Natural killer cell (primary cell): ENCODE data around the gene SNRNP70. TPM values are rescaled to one million over a fixed set of nuclear protein-coding genes. Genes with fewer than 3 reads are reported as not detected.

ENCODE experiments used
- ATAC-seq, 3 donors: fragments of 150-1000 bp in 2 of 3; fragments of 200-7000 bp in 1 of 3; cut with Tn5 transposase; 1 replicate in 1 of 3; 2 replicates in 2 of 3; pipeline ENCODE4 v1.10.0; 2021; ENCODE audit warnings: mild to moderate bottlenecking in 2 of 3, moderate library complexity in 2 of 3
- DNase-seq, 2 donors: peaks; one replicate each; pipeline versions ENCODE4 v3.0.0 to v3.0.0-alpha.2; 2013 to 2021; ENCODE audit warnings: mixed read lengths in 1 of 2
- H3K27ac ChIP-seq: one replicate; pipeline ENCODE4 v1.5.1; 2013; ENCODE audit warnings: mild to moderate bottlenecking, low read length
- H3K27me3 ChIP-seq: one replicate; pipeline ENCODE4 v1.6.1; 2013; ENCODE audit warnings: low read length; ENCODE audit not compliant: control insufficient read depth, insufficient read depth
- H3K36me3 ChIP-seq: one replicate; pipeline ENCODE4 v1.6.1; 2013; ENCODE audit warnings: low read length; ENCODE audit not compliant: control insufficient read depth, insufficient read depth
- H3K4me1 ChIP-seq: one replicate; pipeline ENCODE4 v1.6.1; 2013; ENCODE audit warnings: low read length; ENCODE audit not compliant: control insufficient read depth, insufficient read depth
- H3K4me3 ChIP-seq: one replicate; pipeline ENCODE4 v1.5.1; 2013; ENCODE audit warnings: low read length
- H3K9me3 ChIP-seq: one replicate; pipeline ENCODE4 v1.6.1; 2013; ENCODE audit warnings: low read length; ENCODE audit not compliant: control insufficient read depth, insufficient read depth
- H3K27ac Mint-ChIP-seq, 2 donors: one replicate each; pipeline ENCODE4 v1.8.0; 2022; ENCODE audit warnings: mild to moderate bottlenecking in 2 of 2, mixed read lengths in 2 of 2, moderate library complexity in 1 of 2
- H3K27me3 Mint-ChIP-seq, 2 donors: one replicate each; pipeline ENCODE4 v1.8.0; 2022; ENCODE audit warnings: low read depth in 2 of 2, mixed read lengths in 2 of 2
- H3K36me3 Mint-ChIP-seq: one replicate; pipeline ENCODE4 v1.8.0; 2022; ENCODE audit warnings: mixed read lengths
- H3K4me1 Mint-ChIP-seq, 2 donors: one replicate each; pipeline ENCODE4 v1.8.0; 2022; ENCODE audit warnings: mixed read lengths in 2 of 2
- H3K4me3 Mint-ChIP-seq: one replicate; pipeline ENCODE4 v1.8.0; 2022; ENCODE audit warnings: mild to moderate bottlenecking, moderate library complexity, mixed read lengths
- H3K9me3 Mint-ChIP-seq, 2 donors: one replicate each; pipeline ENCODE4 v1.8.0; 2022; ENCODE audit warnings: mixed read lengths in 2 of 2
- WGBS: methylation state at CpG from one replicate; pipeline ENCODE4 v1.1.7; 2013; ENCODE audit warnings: missing lambda C conversion rate; ENCODE audit not compliant: insufficient coverage; 5-methylcytosine and 5-hydroxymethylcytosine counted together
- intact Hi-C: fragments of 100-400 bp; cut with micrococcal nuclease; formaldehyde crosslinking; loops from one replicate; pipeline ENCODE4 v1.14.2; 2022
- total RNA-seq, 4 donors: library from RNA; stranded (reverse); fragments of 120-200 nt in 1 of 4; gene quantifications; one replicate each; pipeline versions ENCODE4 v1.2.3 to v1.2.4, GENCODE V29; 2013 to 2022
- TF ChIP-seq, protein P1 (sequence below): fragments of 200-600 bp; IDR thresholded peaks from one replicate; pipeline ENCODE4 v1.8.0; 2022; ENCODE audit warnings: antibody characterized with exemption

SNRNP70 gene
- total RNA-seq, 3 donors from 2014 or later (not counting 1 experiment from before 2014, with no cell fraction given): 244 to 312 (median 299) TPM

GRCh38 chr19:49116544-49116943 is 31.3 kb downstream of the SNRNP70 start:
- Histone ChIP-seq H3K27me3 (no peaks in the 10 kb centered on the region), H3K4me1 (peaks cover 39% of the 10 kb centered on the region), H3K27ac (no peak overlapping the region), H3K36me3 (no peaks in the 10 kb centered on the region), H3K4me3 (no peak overlapping the region), H3K9me3 (no peaks in the 10 kb centered on the region)
- TF ChIP-seq, protein P1, sequence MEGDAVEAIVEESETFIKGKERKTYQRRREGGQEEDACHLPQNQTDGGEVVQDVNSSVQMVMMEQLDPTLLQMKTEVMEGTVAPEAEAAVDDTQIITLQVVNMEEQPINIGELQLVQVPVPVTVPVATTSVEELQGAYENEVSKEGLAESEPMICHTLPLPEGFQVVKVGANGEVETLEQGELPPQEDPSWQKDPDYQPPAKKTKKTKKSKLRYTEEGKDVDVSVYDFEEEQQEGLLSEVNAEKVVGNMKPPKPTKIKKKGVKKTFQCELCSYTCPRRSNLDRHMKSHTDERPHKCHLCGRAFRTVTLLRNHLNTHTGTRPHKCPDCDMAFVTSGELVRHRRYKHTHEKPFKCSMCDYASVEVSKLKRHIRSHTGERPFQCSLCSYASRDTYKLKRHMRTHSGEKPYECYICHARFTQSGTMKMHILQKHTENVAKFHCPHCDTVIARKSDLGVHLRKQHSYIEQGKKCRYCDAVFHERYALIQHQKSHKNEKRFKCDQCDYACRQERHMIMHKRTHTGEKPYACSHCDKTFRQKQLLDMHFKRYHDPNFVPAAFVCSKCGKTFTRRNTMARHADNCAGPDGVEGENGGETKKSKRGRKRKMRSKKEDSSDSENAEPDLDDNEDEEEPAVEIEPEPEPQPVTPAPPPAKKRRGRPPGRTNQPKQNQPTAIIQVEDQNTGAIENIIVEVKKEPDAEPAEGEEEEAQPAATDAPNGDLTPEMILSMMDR: no peak
- peaks cover 0 to 8% of the 10 kb centered on the region in 2 donors for H3K27me3 Mint-ChIP-seq
- intact Hi-C loops: no loop called here
- ATAC-seq (no peak), DNase-seq (no peak)
- peaks cover 24 to 60% of the 10 kb centered on the region in 2 donors for H3K4me1 Mint-ChIP-seq
- no peaks in the 10 kb centered on the region for H3K36me3 Mint-ChIP-seq
- peak overlapping the region; percentile 89 for H3K4me3 Mint-ChIP-seq
- H3K27ac Mint-ChIP-seq: peak overlapping the region; percentile 93 to 96
- 56% methylated on average over 1 of the region's 1 CpG for WGBS
- H3K9me3 Mint-ChIP-seq: no peaks in the 10 kb centered on the region

GRCh38 chr19:49117677-49118564 is 32.7 kb downstream of the SNRNP70 start:
- peaks cover 39% of the 10 kb centered on the region for H3K4me1 ChIP-seq
- H3K4me1 Mint-ChIP-seq: peaks cover 24 to 60% of the 10 kb centered on the region in 2 donors
- ATAC-seq (no peak), DNase-seq (peak in 1 of 2 donors; percentile 30)
- H3K9me3 ChIP-seq: no peaks in the 10 kb centered on the region
- peaks cover 0 to 8% of the 10 kb centered on the region in 2 donors for H3K27me3 Mint-ChIP-seq
- intact Hi-C loops: no loop called here
- peak overlapping the region; percentile 96 for H3K27ac ChIP-seq
- H3K36me3 Mint-ChIP-seq: no peaks in the 10 kb centered on the region
- peak overlapping the region; percentile 93 to 96 for H3K27ac Mint-ChIP-seq
- TF ChIP-seq, protein P1: no peak
- H3K27me3 ChIP-seq: no peaks in the 10 kb centered on the region
- no peaks in the 10 kb centered on the region for H3K36me3 ChIP-seq
- peak overlapping the region; percentile 51 for H3K4me3 ChIP-seq
- WGBS: 72% methylated on average over 26 of the region's 26 CpGs
- no peaks in the 10 kb centered on the region for H3K9me3 Mint-ChIP-seq
- H3K4me3 Mint-ChIP-seq: peak overlapping the region; percentile 88

GRCh38 chr19:49118565-49119410 is 33.5 kb downstream of the SNRNP70 start, which contains the start of gene C19orf73:
TSS of gene C19orf73 (minus strand) at chr19:49119143. CDS start at chr19:49119022, 121 bp downstream.
- H3K4me3 ChIP-seq: peak within 1 kb of the TSS; percentile 59

More at GRCh38 chr19:49118565-49119410, 33.5 kb downstream of the SNRNP70 start, which contains the start of gene C19orf73:
- H3K27ac Mint-ChIP-seq: peak within 1 kb of the TSS; percentile 93 to 96
- no peaks in the 10 kb centered on the region for H3K36me3 Mint-ChIP-seq
- WGBS: under 1% methylated on average over 85 of the region's 85 CpGs
- peaks cover 32% of the 10 kb centered on the region for H3K4me1 ChIP-seq
- H3K27ac ChIP-seq: peak within 1 kb of the TSS; percentile 96
- ATAC-seq (peak; percentile 82 to 92 (median 82)), DNase-seq (peak; percentile 97 to 98)
- H3K27me3 ChIP-seq: no peaks in the 10 kb centered on the region
- peak within 1 kb of the TSS; percentile 88 for H3K4me3 Mint-ChIP-seq
- no peaks in the 10 kb centered on the region for H3K9me3 ChIP-seq
- TF ChIP-seq, protein P1: peak; percentile 19
- H3K27me3 Mint-ChIP-seq: peaks cover 0 to 8% of the 10 kb centered on the region in 2 donors
- intact Hi-C loops: loop anchor here (1.0 kb wide), 1 partner anchor 10 kb away; no protein-coding TSS in a partner anchor
- no peaks in the 10 kb centered on the region for H3K36me3 ChIP-seq
- peaks cover 20 to 56% of the 10 kb centered on the region in 2 donors for H3K4me1 Mint-ChIP-seq
- no peaks in the 10 kb centered on the region for H3K9me3 Mint-ChIP-seq
